ENCODE results near the gene FRAT1.

GRCh38 chr10:97367126-97367649 is 48.1 kb downstream of the FRAT1 start:
- no peak for TF ChIP-seq CTCF (IDR thresholded peaks at IDR 0.05; ENCODE audit: low read depth, low read length)
- no peak for TF ChIP-seq EZH2phosphoT487 (IDR thresholded peaks at IDR 0.05; ENCODE audit: low read depth)

All from OCI-LY3 (cell line).